IMR-90 (cell line): ENCODE data around the gene SUPT3H. TPM values are rescaled to one million over a fixed set of nuclear protein-coding genes. Genes with fewer than 3 reads are reported as not detected.

ENCODE experiments used
- ATAC-seq: fragments of 200-7000 bp; cut with Tn5 transposase; 2 replicates; pipeline ENCODE4 v1.9.1; 2020; ENCODE audit warnings: low read depth, mild to moderate bottlenecking, moderate library complexity
- BruUV-seq: library from RNA; stranded (reverse); fragments of 400-500 nt; replicated peaks from 2 replicates; lab custom pipeline; 2021; lab: Mats Ljungman, UMichigan
- CTCF ChIA-PET: fragments of 300-600 bp; formaldehyde crosslinking; extraction: SDS; loops from one replicate; lab custom pipeline; 2021; ENCODE audit warnings: antibody characterized with exemption; lab: Yijun Ruan, JAX
- POLR2A ChIA-PET: fragments of 300-600 bp; sonication (Branson Sonifier 250); formaldehyde crosslinking; loops from one replicate; lab custom pipeline; 2022; ENCODE audit warnings: antibody characterized with exemption; ENCODE audit not compliant: unreplicated experiment; lab: Charles Lee
- DNase-seq: peaks from one replicate; pipeline ENCODE4 v3.0.0; 2013
- H2AFZ ChIP-seq: replicated peaks from 2 replicates; pipeline ENCODE3; 2013; ENCODE audit warnings: low read length, mild to moderate bottlenecking; ENCODE audit not compliant: poor library complexity
- H2AK5ac ChIP-seq: 2 replicates; pipeline ENCODE4 v1.6.1; 2013; ENCODE audit warnings: low read depth, low read length, inconsistent platforms
- H2AK9ac ChIP-seq: replicated peaks from 2 replicates; pipeline ENCODE3; 2013; ENCODE audit warnings: mild to moderate bottlenecking, low read depth, low read length, moderate library complexity; ENCODE audit not compliant: poor library complexity
- H2BK120ac ChIP-seq: 2 replicates; pipeline ENCODE4 v1.6.1; 2013; ENCODE audit warnings: low read depth, low read length, inconsistent platforms
- H2BK15ac ChIP-seq: 3 replicates; pipeline ENCODE4 v1.6.1; 2013; ENCODE audit warnings: low read depth, low read length, inconsistent platforms
- H2BK20ac ChIP-seq: 2 replicates; pipeline ENCODE4 v1.6.1; 2013; ENCODE audit warnings: low read depth, mild to moderate bottlenecking, inconsistent platforms, low read length, moderate library complexity
- H2BK5ac ChIP-seq: 2 replicates; pipeline ENCODE4 v1.6.1; 2013; ENCODE audit warnings: mild to moderate bottlenecking, low read depth, low read length, inconsistent platforms; ENCODE audit not compliant: poor library complexity, severe bottlenecking
- H3K14ac ChIP-seq: replicated peaks from 2 replicates; pipeline ENCODE4 v1.6.1; 2013; ENCODE audit warnings: low read depth, low read length, inconsistent platforms
- H3K18ac ChIP-seq: 2 replicates; pipeline ENCODE4 v1.6.1; 2013; ENCODE audit warnings: low read depth, low read length, control low read depth
- H3K23ac ChIP-seq: 2 replicates; pipeline ENCODE4 v1.6.1; 2013; ENCODE audit warnings: low read depth, low read length, inconsistent platforms
- H3K27ac ChIP-seq: 2 replicates; pipeline ENCODE4 v1.5.1; 2013; ENCODE audit warnings: mild to moderate bottlenecking, control low read depth, low read length; ENCODE audit not compliant: insufficient read depth
- H3K27me3 ChIP-seq: 2 replicates; pipeline ENCODE4 v1.6.1; 2013; ENCODE audit warnings: low read length; ENCODE audit not compliant: control insufficient read depth, insufficient read depth
- H3K36me3 ChIP-seq: 2 replicates; pipeline ENCODE4 v1.6.1; 2013; ENCODE audit warnings: low read length, mixed read lengths; ENCODE audit not compliant: control insufficient read depth, insufficient read depth
- H3K4ac ChIP-seq: 2 replicates; pipeline ENCODE4 v1.6.1; 2013; ENCODE audit warnings: low read depth, low read length, inconsistent platforms
- H3K4me1 ChIP-seq: 2 replicates; pipeline ENCODE4 v1.6.1; 2013; ENCODE audit warnings: low read length, mixed read lengths; ENCODE audit not compliant: control insufficient read depth, insufficient read depth
- H3K4me2 ChIP-seq: 2 replicates; pipeline ENCODE4 v1.6.1; 2013; ENCODE audit warnings: low read depth, mild to moderate bottlenecking, control low read depth, low read length, moderate library complexity
- H3K4me3 ChIP-seq: 2 replicates; pipeline ENCODE4 v1.5.1; 2013; ENCODE audit warnings: low read depth, mild to moderate bottlenecking, control low read depth, low read length, moderate library complexity; ENCODE audit not compliant: insufficient read depth
- H3K56ac ChIP-seq: 2 replicates; pipeline ENCODE4 v1.6.1; 2013; ENCODE audit warnings: low read length, inconsistent platforms; ENCODE audit not compliant: insufficient read depth; ENCODE audit errors: extremely low read depth
- H3K79me1 ChIP-seq, 2 experiments: 2 replicates each; pipeline ENCODE4 v1.6.1; 2013; ENCODE audit warnings: low read length in 2 of 2, inconsistent platforms in 1 of 2, low read depth in 1 of 2
- H3K9ac ChIP-seq: 2 replicates; pipeline ENCODE4 v1.6.1; 2013; ENCODE audit warnings: low read depth, low read length, control low read depth
- H3K9me1 ChIP-seq: 2 replicates; pipeline ENCODE4 v1.6.1; 2013; ENCODE audit warnings: low read length, inconsistent platforms; ENCODE audit not compliant: insufficient read depth
- H3K9me3 ChIP-seq: 2 replicates; pipeline ENCODE4 v1.6.1; 2013; ENCODE audit warnings: low read length; ENCODE audit not compliant: control insufficient read depth, insufficient read depth
- H4K20me1 ChIP-seq: 2 replicates; pipeline ENCODE4 v1.6.1; 2013; ENCODE audit warnings: low read length, inconsistent platforms; ENCODE audit not compliant: insufficient read depth
- H4K5ac ChIP-seq: 2 replicates; pipeline ENCODE4 v1.6.1; 2013; ENCODE audit warnings: mild to moderate bottlenecking, low read depth, low read length, control low read depth
- H4K8ac ChIP-seq, 2 experiments: 2 replicates each; pipeline ENCODE4 v1.6.1; 2013; ENCODE audit warnings: low read depth in 2 of 2, low read length in 2 of 2, control low read depth in 1 of 2, inconsistent platforms in 1 of 2
- H4K91ac ChIP-seq: 2 replicates; pipeline ENCODE4 v1.6.1; 2013; ENCODE audit warnings: low read depth, low read length, inconsistent platforms; ENCODE audit not compliant: insufficient read depth
- BHLHE40 ChIP-seq: fragments of 150-350 bp; IDR thresholded peaks from 2 replicates; pipeline ENCODE4 v1.6.1; 2016; ENCODE audit warnings: mild to moderate bottlenecking, low read depth, low read length
- ELK1 ChIP-seq: fragments of 150-350 bp; IDR thresholded peaks from 2 replicates; pipeline ENCODE4 v1.6.1; 2016; ENCODE audit warnings: low read depth, mild to moderate bottlenecking, low read length, moderate library complexity, borderline replicate concordance
- MAZ ChIP-seq: IDR thresholded peaks from 2 replicates; pipeline ENCODE4 v1.6.1; 2012; ENCODE audit warnings: low read depth, mild to moderate bottlenecking, low read length, improper control_type of control experiment, moderate library complexity, borderline replicate concordance
- POLR2A ChIP-seq: IDR thresholded peaks from 2 replicates; pipeline ENCODE4 v1.6.1; 2012; ENCODE audit warnings: mild to moderate bottlenecking, low read depth, low read length
- RCOR1 ChIP-seq: IDR thresholded peaks from 2 replicates; pipeline ENCODE4 v1.6.1; 2012; ENCODE audit warnings: mild to moderate bottlenecking, low read length, improper control_type of control experiment; ENCODE audit not compliant: insufficient replicate concordance
- SMC3 ChIP-seq: fragments of 150-350 bp; IDR thresholded peaks from 2 replicates; pipeline ENCODE4 v1.6.1; 2016; ENCODE audit warnings: low read depth, mild to moderate bottlenecking, antibody characterized with exemption, low read length, moderate library complexity
- USF2 ChIP-seq: fragments of 150-350 bp; IDR thresholded peaks from 2 replicates; pipeline ENCODE4 v1.6.1; 2017; ENCODE audit warnings: mild to moderate bottlenecking, antibody characterized with exemption, low read length, low read depth
- WGBS, 2 experiments: methylation state at CpG; one replicate each; pipeline versions ENCODE4 v1.1.5 to v1.1.7; 2013; ENCODE audit warnings: missing lambda C conversion rate in 2 of 2; ENCODE audit not compliant: insufficient read length in 1 of 2; ENCODE audit errors: extremely low coverage in 2 of 2; 5-methylcytosine and 5-hydroxymethylcytosine counted together
- dilution Hi-C: fragments of 300-500 bp; cut with HindIII; formaldehyde crosslinking; loops from one replicate; pipeline ENCODE4 v1.14.3; 2018; ENCODE audit warnings: low sequenced_read_pairs; ENCODE audit not compliant: unreplicated experiment
- in situ Hi-C: fragments of 300-500 bp; cut with MboI; formaldehyde crosslinking; loops from 3 replicates; pipeline ENCODE4 v1.14.3; 2019; ENCODE audit warnings: low sequenced_read_pairs, inconsistent platforms, mixed read lengths
- intact Hi-C: fragments of 100-400 bp; cut with micrococcal nuclease; formaldehyde crosslinking; loops from 2 replicates; pipeline ENCODE4 v1.10.0; 2022
- polyA plus RNA-seq, 3 experiments: library from polyadenylated mRNA; depleted of rRNA; stranded (reverse); fragments of >200 nt; gene quantifications; 2 replicates each; pipeline ENCODE4 v1.2.3, GENCODE V29; 2012; ENCODE audit warnings: low replicate concordance in 1 of 3
- total RNA-seq: library from RNA; depleted of rRNA; stranded (reverse); fragments of >200 nt; gene quantifications from 2 replicates; pipeline ENCODE4 v1.2.3, GENCODE V29; 2012

Gene SUPT3H
- total and polyA plus RNA-seq, 2 of the 4 experiments (the other 2 are of a cell fraction): 4.5 to 5.0 TPM

GRCh38 chr6:45301348-45302142 lies 76.2 kb downstream of the SUPT3H start:
- H3K23ac ChIP-seq: no peak overlapping the region
- no peak overlapping the region for H3K27ac ChIP-seq
- H3K79me1 ChIP-seq: peaks cover 0 to 4% of the 10 kb centered on the region in 2 experiments; a peak in 1 of 4 replicates
- no peak overlapping the region for H2AFZ ChIP-seq
- no peaks in the 10 kb centered on the region for H3K36me3 ChIP-seq
- no peak overlapping the region for H2BK5ac ChIP-seq
- no peak overlapping the region for H3K4me2 ChIP-seq
- no peaks in the 10 kb centered on the region for H3K27me3 ChIP-seq
- H3K4me3 ChIP-seq: no peak overlapping the region
- H3K14ac ChIP-seq: no peak overlapping the region
- WGBS, 2 experiments: no CpG with 5 or more reads among the region's 3 CpGs
- POLR2A ChIA-PET: no interaction called here
- CTCF ChIA-PET: no interaction called here
- H3K4me1 ChIP-seq: no peaks in the 10 kb centered on the region
- no peak for DNase-seq
- H3K18ac ChIP-seq: no peak overlapping the region
- H2BK20ac ChIP-seq: no peak overlapping the region
- no peak for ATAC-seq
- H3K4ac ChIP-seq: no peak overlapping the region
- H3K9me3 ChIP-seq: peaks cover 1% of the 10 kb centered on the region; the same call in 1 of the 2 replicates
- H3K9me1 ChIP-seq: no peaks in the 10 kb centered on the region
- H4K5ac ChIP-seq: no peak overlapping the region
- intact Hi-C loops (no loop called here), in situ Hi-C loops (no loop called here), dilution Hi-C loops (no loop called here)
- H2AK9ac ChIP-seq: no peak overlapping the region
- no peak overlapping the region for H2BK120ac ChIP-seq
- H3K9ac ChIP-seq: no peak overlapping the region
- H4K8ac ChIP-seq: no peak overlapping the region
- no TSS peak for BruUV-seq
- H2BK15ac ChIP-seq: no peak overlapping the region
- TF ChIP-seq RCOR1: no peak
- no peak for TF ChIP-seq USF2
- TF ChIP-seq BHLHE40: no peak
- TF ChIP-seq POLR2A: no peak
- no peak for TF ChIP-seq ELK1
- no peak for TF ChIP-seq SMC3
- TF ChIP-seq MAZ: no peak
- H4K91ac ChIP-seq: no peak overlapping the region
- H4K20me1 ChIP-seq: no peaks in the 10 kb centered on the region
- H3K56ac ChIP-seq: no peak overlapping the region
- H2AK5ac ChIP-seq: no peak overlapping the region
